ENCODE measurements around the gene FAM124A. TPM values are rescaled to one million over a fixed set of nuclear protein-coding genes. Genes with fewer than 3 reads are reported as not detected.

Gene FAM124A
- total and polyA plus RNA-seq, 2 experiments from 2014 or later, result 37.7 to 109 TPM

- peaks cover 17% of the 10 kb centered on the region for H3K36me3 ChIP-seq (ENCODE audit: insufficient read depth)
- Mint-ChIP-seq H3K4me3 (no peak overlapping the region), H3K27ac (no peak overlapping the region), H3K27me3 (ENCODE audit: insufficient read depth, low read depth, poor library complexity) (peaks cover 8% of the 10 kb centered on the region), H3K36me3 (ENCODE audit: low read depth) (peaks cover 32% of the 10 kb centered on the region), H3K4me1 (peaks cover 51% of the 10 kb centered on the region), H3K9me3 (no peaks in the 10 kb centered on the region)
- DNase-seq (ENCODE audit: low spot score) (no peak), ATAC-seq (no peak)
- H3F3A ChIP-seq (replicated peaks; ENCODE audit: low read depth), result 0 out of 2 replicates have a peak, but pooled peaks cover 4% of the 10 kb centered on the region
- H3K4me1 ChIP-seq (ENCODE audit: insufficient read depth), result peaks cover 41% of the 10 kb centered on the region
- no peaks in the 10 kb centered on the region for H3K27me3 ChIP-seq (ENCODE audit: insufficient read depth)
- no peak overlapping the region for H3K27ac ChIP-seq (ENCODE audit: low read depth)
- H3K4me3 ChIP-seq, result no peak overlapping the region
- peaks cover 35% of the 10 kb centered on the region for H4K20me1 ChIP-seq (replicated peaks; ENCODE audit: insufficient read depth)
- H2AFZ ChIP-seq, result no peak overlapping the region
- no peak for TF ChIP-seq ZNF114 (CRISPR knock-in tag; IDR thresholded peaks at IDR 0.05)
- TF ChIP-seq POLR2AphosphoS5 (IDR thresholded peaks at IDR 0.05; ENCODE audit: low read depth), result no peak
- TF ChIP-seq JUNB (IDR thresholded peaks at IDR 0.05; ENCODE audit: unreplicated experiment), result no peak
- TF ChIP-seq CTCF (conservative IDR thresholded peaks at IDR 0.05; ENCODE audit: low read depth in 2 of 2), result no peak
- TF ChIP-seq ZNF462 (CRISPR knock-in tag; IDR thresholded peaks at IDR 0.05), result no peak
- no peak for TF ChIP-seq NANOG (IDR thresholded peaks at IDR 0.05; ENCODE audit: borderline replicate concordance)
- no peak for TF ChIP-seq EZH2 (IDR thresholded peaks at IDR 0.05; ENCODE audit: low read depth, unreplicated experiment)
- no peak for TF ChIP-seq ZNF331 (CRISPR knock-in tag; IDR thresholded peaks at IDR 0.05; ENCODE audit: low read depth)
- TF ChIP-seq REST (IDR thresholded peaks at IDR 0.05; ENCODE audit: unreplicated experiment), result no peak
- TF ChIP-seq STAT1 (IDR thresholded peaks at IDR 0.05; ENCODE audit: unreplicated experiment), result no peak
- no peak for TF ChIP-seq CREB1 (CRISPR knock-in tag; IDR thresholded peaks at IDR 0.05; ENCODE audit: low read depth)
- TF ChIP-seq ETS1 (IDR thresholded peaks at IDR 0.05), result no peak
- no peak for TF ChIP-seq EZH2phosphoT487 (IDR thresholded peaks at IDR 0.05; ENCODE audit: unreplicated experiment)
- H3K79me2 ChIP-seq (replicated peaks; ENCODE audit: insufficient read depth), result peaks cover 63% of the 10 kb centered on the region
- H3K4me2 ChIP-seq, result no peak overlapping the region
- no peaks in the 10 kb centered on the region for H3K9me2 ChIP-seq (ENCODE audit: insufficient read depth)
These were observed 44.4 kb downstream of the FAM124A start for GRCh38 chr13:51266642-51267041.
